HepG2 (cell line): Measurements from ENCODE around the gene INTS4. TPM values are rescaled to one million over a fixed set of nuclear protein-coding genes. Genes with fewer than 3 reads are reported as not detected.
"Not testable (repeated sequence)": the region's sequence is repeated elsewhere in the genome, so short reads cannot be mapped to it uniquely, and the experiment has no call there.

Experiments used
- ATAC-seq: fragments of 200-7000 bp; cut with Tn5 transposase; 3 replicates; pipeline ENCODE4 v1.9.1; 2020; ENCODE audit warnings: mild to moderate bottlenecking, moderate library complexity
- BruUV-seq: library from RNA; stranded (reverse); fragments of 400-500 nt; replicated peaks from 2 replicates; lab custom pipeline; 2021; lab: Mats Ljungman, UMichigan
- CTCF ChIA-PET: fragments of 300-600 bp; formaldehyde crosslinking; extraction: SDS; loops from one replicate; lab custom pipeline; 2021; ENCODE audit warnings: low total read pairs, inconsistent platforms, low intra/inter-chr PET ratio; lab: Yijun Ruan, JAX
- POLR2A ChIA-PET: fragments of 350-600 bp; sonication (Branson Sonifier 250); formaldehyde crosslinking; loops from one replicate; lab custom pipeline; 2020; ENCODE audit warnings: antibody characterized with exemption, inconsistent platforms; lab: Yijun Ruan, JAX
- DNase-seq: peaks from one replicate; pipeline ENCODE4 v3.0.0-alpha.2; 2015; ENCODE audit warnings: low spot score
- FAIRE-seq: peaks from 3 replicates; lab custom pipeline; 2011; peaks lifted over from hg19 to GRCh38; lab: Jason Lieb, UNC
- H2AFZ ChIP-seq: one replicate; pipeline ENCODE4 v1.6.1; 2011; ENCODE audit warnings: low read length, inconsistent platforms
- H3K27ac ChIP-seq: fragments of 300-600 bp; 3 replicates; pipeline ENCODE4 v1.8.0; 2011; ENCODE audit warnings: mixed run types, mild to moderate bottlenecking, mixed read lengths, low read length, inconsistent platforms; ENCODE audit not compliant: insufficient read depth; ENCODE audit errors: extremely low read length
- H3K27me3 ChIP-seq, 2 experiments: fragments of 200-600 bp in 1 of 2; 2 replicates in 1 of 2; 3 replicates in 1 of 2; pipeline versions ENCODE4 v1.6.0 to v1.8.0; 2011; ENCODE audit warnings: low read length in 2 of 2, mild to moderate bottlenecking in 2 of 2, moderate library complexity in 2 of 2, inconsistent platforms in 1 of 2; ENCODE audit not compliant: insufficient read depth in 2 of 2, control insufficient read depth in 1 of 2
- H3K36me3 ChIP-seq, 2 experiments: fragments of 200-600 bp in 1 of 2; replicated peaks in 1 of 2; 2 replicates in 1 of 2; 3 replicates in 1 of 2; pipeline versions ENCODE4 v1.5.1 to v1.8.0; 2011; ENCODE audit warnings: low read length in 2 of 2, inconsistent platforms in 1 of 2; ENCODE audit not compliant: insufficient read depth in 2 of 2, control insufficient read depth in 1 of 2
- H3K4me1 ChIP-seq: 2 replicates; pipeline ENCODE4 v1.5.1; 2012; ENCODE audit warnings: low read length, inconsistent platforms; ENCODE audit not compliant: insufficient read depth
- H3K4me2 ChIP-seq: 2 replicates; pipeline ENCODE4 v1.6.0; 2011; ENCODE audit warnings: low read depth, low read length, inconsistent platforms
- H3K4me3 ChIP-seq, 3 experiments: fragments of 200-600 bp in 1 of 3; sonication (generic), shearing (Covaris generic) in 1 of 3; replicated peaks in 1 of 3; 2 replicates each; pipeline ENCODE4 v1.5.1; 2011 to 2016; ENCODE audit warnings: low read length in 3 of 3, inconsistent platforms in 2 of 3, low read depth in 2 of 3, mild to moderate bottlenecking in 2 of 3, control low read depth in 1 of 3, mixed read lengths in 1 of 3; ENCODE audit not compliant: insufficient read depth in 1 of 3
- H3K79me2 ChIP-seq: one replicate; pipeline ENCODE4 v1.6.1; 2011; ENCODE audit warnings: low read length, inconsistent platforms; ENCODE audit not compliant: insufficient read depth
- H3K9ac ChIP-seq: 2 replicates; pipeline ENCODE4 v1.6.0; 2011; ENCODE audit warnings: mild to moderate bottlenecking, low read depth, low read length, inconsistent platforms; ENCODE audit not compliant: insufficient read depth
- H3K9me3 ChIP-seq: 2 replicates; pipeline ENCODE4 v1.5.1; 2012; ENCODE audit warnings: mild to moderate bottlenecking, low read length
- H4K20me1 ChIP-seq: 2 replicates; pipeline ENCODE4 v1.6.0; 2011; ENCODE audit warnings: inconsistent platforms, mild to moderate bottlenecking, low read length, moderate library complexity; ENCODE audit not compliant: insufficient read depth
- ARID5B ChIP-seq: IDR thresholded peaks from 2 replicates; pipeline ENCODE4 v1.4.0; 2020; ENCODE audit warnings: mild to moderate bottlenecking, missing genetic modification reagents
- CREB1 ChIP-seq, 2 experiments: fragments of 450-650 bp in 1 of 2; IDR thresholded peaks; 2 replicates each; pipeline ENCODE4 v1.6.1; 2016 to 2017; ENCODE audit warnings: control low read depth in 1 of 2, mild to moderate bottlenecking in 1 of 2, missing compliant biosample characterization in 1 of 2, missing genetic modification characterization in 1 of 2
- FOSL2 ChIP-seq: sonication (generic); formaldehyde crosslinking; IDR thresholded peaks from 2 replicates; pipeline ENCODE4 v1.4.0; 2020; ENCODE audit warnings: missing genetic modification reagents
- RXRA ChIP-seq: sonication (generic); formaldehyde crosslinking; IDR thresholded peaks from 2 replicates; pipeline ENCODE4 v1.5.1; 2020; ENCODE audit warnings: missing genetic modification reagents
- SOX13 ChIP-seq, 3 experiments: fragments of 450-650 bp in 1 of 3; sonication (generic) in 1 of 3; formaldehyde crosslinking in 1 of 3; IDR thresholded peaks in 2 of 3; conservative IDR thresholded peaks in 1 of 3; 2 replicates each; pipeline versions ENCODE4 v1.5.0 to v1.6.1; 2016 to 2020; ENCODE audit warnings: antibody characterized with exemption in 1 of 3, mild to moderate bottlenecking in 1 of 3, missing compliant biosample characterization in 1 of 3, missing genetic modification reagents in 1 of 3, moderate library complexity in 1 of 3
- SOX5 ChIP-seq: IDR thresholded peaks from 2 replicates; pipeline ENCODE4 v1.6.1; 2016; ENCODE audit warnings: borderline replicate concordance
- SOX6 ChIP-seq, 2 experiments: fragments of 450-650 bp in 1 of 2; sonication (generic) in 1 of 2; formaldehyde crosslinking in 1 of 2; IDR thresholded peaks; 2 replicates each; pipeline versions ENCODE4 v1.4.0 to v1.6.1; 2017 to 2020; ENCODE audit warnings: antibody characterized with exemption in 1 of 2, mild to moderate bottlenecking in 1 of 2, missing genetic modification reagents in 1 of 2
- TBX2 ChIP-seq: sonication (generic); formaldehyde crosslinking; IDR thresholded peaks from 2 replicates; pipeline ENCODE4 v1.5.0; 2020; ENCODE audit warnings: missing genetic modification reagents, mild to moderate bottlenecking, borderline replicate concordance
- TCF7 ChIP-seq: sonication (generic); IDR thresholded peaks from 2 replicates; pipeline ENCODE4 v1.6.1; 2016; ENCODE audit warnings: antibody characterized with exemption, low read depth
- TEAD3 ChIP-seq: optimal IDR thresholded peaks from 2 replicates; pipeline ENCODE3; 2016; ENCODE audit warnings: borderline replicate concordance
- ZNF18 ChIP-seq: sonication (generic); formaldehyde crosslinking; IDR thresholded peaks from 2 replicates; pipeline ENCODE4 v1.8.0; 2022; ENCODE audit warnings: mild to moderate bottlenecking, missing genetic modification reagents; ENCODE audit not compliant: insufficient replicate concordance
- ZNF362 ChIP-seq: sonication (generic); formaldehyde crosslinking; IDR thresholded peaks from 2 replicates; pipeline ENCODE4 v1.4.0; 2020; ENCODE audit warnings: missing genetic modification reagents, mild to moderate bottlenecking, borderline replicate concordance
- ZNF768 ChIP-seq: sonication (generic); formaldehyde crosslinking; IDR thresholded peaks from 2 replicates; pipeline ENCODE4 v1.4.0; 2020; ENCODE audit warnings: missing genetic modification reagents
- WGBS: methylation state at CpG from one replicate; pipeline ENCODE4 v1.1.6; 2017; ENCODE audit warnings: low lambda C conversion rate; 5-methylcytosine and 5-hydroxymethylcytosine counted together
- in situ Hi-C: cut with HindIII; loops from 2 replicates; pipeline ENCODE4 v1.10.0; 2017; ENCODE audit warnings: low pct_unique_long_range_greater_than_20kb; ENCODE audit not compliant: extremely low pct_ligation_motif_present
- intact Hi-C: fragments of 100-400 bp; cut with micrococcal nuclease; formaldehyde crosslinking; loops from one replicate; pipeline ENCODE4 v1.10.0; 2022; ENCODE audit not compliant: unreplicated experiment
- polyA plus RNA-seq, 8 experiments: library from polyadenylated mRNA; depleted of rRNA in 3 of 8; stranded (reverse) in 7 of 8; unstranded in 1 of 8; fragments of >200 nt; fragmentation: Illumina TruSeq in 4 of 8; extraction: Trizol in 4 of 8; gene quantifications; 2 replicates each; pipeline versions ENCODE4 v1.2.1 to v1.2.3, GENCODE V29; 2011 to 2016; ENCODE audit warnings: low read depth in 4 of 8, missing spikeins in 1 of 8, mixed read lengths in 1 of 8; ENCODE audit not compliant: insufficient read depth in 1 of 8
- total RNA-seq, 5 experiments: library from RNA; depleted of rRNA; stranded (reverse); fragments of >200 nt; fragmentation: Illumina TruSeq; extraction: Trizol; gene quantifications; 2 replicates each; pipeline ENCODE4 v1.2.3, GENCODE V29; 2016; ENCODE audit warnings: low read depth in 1 of 5

The INTS4 gene
- total and polyA plus RNA-seq, 2 of the 13 experiments (the other 11 are each of a cell fraction or from before 2014, with no cell fraction given), result 37.3 to 44.8 TPM

DNA sequence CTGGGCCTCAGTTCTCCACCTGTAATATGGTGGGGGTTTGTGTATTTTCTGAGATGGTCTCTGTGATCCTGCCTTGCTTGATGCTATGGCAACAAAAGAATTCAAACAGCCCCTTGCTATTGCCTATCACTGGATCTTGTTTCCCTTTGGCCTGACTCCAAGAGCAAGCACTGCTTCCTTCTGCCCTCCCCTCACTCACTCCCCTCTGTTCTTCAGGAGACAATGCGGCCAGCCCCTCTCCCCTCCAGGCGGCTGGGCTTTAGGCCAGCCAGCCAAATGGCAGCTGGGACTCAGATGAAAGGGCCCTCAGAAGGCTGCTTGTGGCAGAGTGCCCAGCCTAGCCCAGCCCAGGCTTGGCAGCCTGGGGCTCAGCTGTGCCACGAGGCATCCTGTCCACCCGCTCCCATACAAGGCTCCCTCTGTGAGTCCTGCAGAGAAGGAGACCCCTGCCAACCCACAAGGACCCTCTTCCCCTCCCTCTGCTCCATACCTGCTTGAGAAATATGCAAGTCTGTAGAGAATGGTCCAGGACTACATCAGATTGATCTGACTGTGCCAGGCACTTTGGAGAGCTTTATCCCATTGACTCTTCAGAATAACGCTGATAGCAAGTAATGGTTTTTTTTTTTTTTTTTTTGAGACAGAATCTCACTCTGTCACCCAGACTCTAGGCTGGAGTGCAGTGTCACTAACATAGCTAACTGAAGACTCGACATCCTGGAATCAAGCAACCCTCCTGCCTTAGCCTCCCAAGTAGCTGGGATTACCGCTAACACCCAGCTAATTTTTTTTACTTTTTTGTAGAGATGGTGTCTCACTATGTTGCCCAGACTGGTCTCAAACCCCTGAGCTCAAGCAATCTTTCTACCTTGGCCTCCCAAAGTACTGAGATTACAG lies 36.2 kb upstream of the INTS4 start (continued):
- TF ChIP-seq ZNF768 (CRISPR knock-in tag) (peak; percentile 13; the same call in 1 of the 2 replicates), RXRA (CRISPR knock-in tag) (0 out of 2 replicates have a peak, but pooled peaks have one; percentile 21)

GRCh38 chr11:78028423-78028822 lies 34.0 kb upstream of the INTS4 start:
- Histone ChIP-seq H3K4me1 (peaks cover 66% of the 10 kb centered on the region), H3K4me2 (peak overlapping the region; percentile 39; the same call in 1 of the 2 replicates)
- H3K9ac ChIP-seq; BruUV-seq; H3K36me3 ChIP-seq; H4K20me1 ChIP-seq; H3K27ac ChIP-seq; intact Hi-C loops; in situ Hi-C loops; CTCF ChIA-PET; H3K27me3 ChIP-seq; H3K79me2 ChIP-seq; POLR2A ChIA-PET; H2AFZ ChIP-seq; FAIRE-seq; H3K9me3 ChIP-seq; H3K4me3 ChIP-seq; TF ChIP-seq SOX6 (IDR thresholded peaks at IDR 0.05): not testable (repeated sequence)
- TF ChIP-seq CREB1 (IDR thresholded peaks at IDR 0.05), result peak; percentile 34; the same call in 1 of the 2 replicates
- TF ChIP-seq CREB1 (CRISPR knock-in tag; IDR thresholded peaks at IDR 0.05), result peak; percentile 47; the same call in 1 of the 2 replicates
- peak; percentile 33; the same call in 1 of the 2 replicates for TF ChIP-seq TCF7
- peak; percentile 39; the same call in 1 of the 2 replicates for TF ChIP-seq ZNF362
- peak; percentile 76 for TF ChIP-seq TEAD3 (CRISPR knock-in tag)
- peak; percentile 68; the same call in 1 of the 2 replicates for TF ChIP-seq SOX5
- TF ChIP-seq TBX2, result peak; percentile 48; the same call in 1 of the 2 replicates
- TF ChIP-seq SOX6 (CRISPR knock-in tag; IDR thresholded peaks at IDR 0.05), result peak; percentile 30; the same call in 1 of the 2 replicates
- TF ChIP-seq SOX13 (IDR thresholded peaks at IDR 0.05), result peak; percentile 39; the same call in 1 of the 2 replicates
- peak in 1 of 2 experiments; percentile 34; a peak in 1 of 4 replicates for TF ChIP-seq SOX13 (CRISPR knock-in tag; conservative IDR thresholded peaks at IDR 0.05 in 1 of 2, IDR thresholded peaks at IDR 0.05 in 1 of 2)
- peak; percentile 82 for TF ChIP-seq FOSL2
- TF ChIP-seq ZNF18 (CRISPR knock-in tag), result peak; percentile 94
- 0 out of 2 replicates have a peak, but pooled peaks have one; percentile 26 for TF ChIP-seq ARID5B (CRISPR knock-in tag)
- DNase-seq (peak; percentile 69), ATAC-seq (peak; percentile 41; the same call in 2 of the 3 replicates)
- WGBS, result 25% methylated on average over 9 of the region's 9 CpGs
